HG03457 (cell line): ENCODE measurements around the gene SMYD2.

ENCODE experiments used
- ATAC-seq: cut with Tn5 transposase; IDR thresholded peaks from one replicate; pipeline ENCODE4 v1.9.1; 2021; ENCODE audit warnings: moderate number of reproducible peaks; ENCODE audit not compliant: unreplicated experiment

Gene SMYD2

GRCh38 chr1:214327514-214327913, 46.6 kb downstream of the SMYD2 start:
- ATAC-seq: no peak

GRCh38 chr1:214328770-214329469, 48.0 kb downstream of the SMYD2 start:
- peak; percentile 78 for ATAC-seq

GRCh38 chr1:214329470-214330220, 48.7 kb downstream of the SMYD2 start:
- ATAC-seq: no peak

GRCh38 chr1:214330222-214330621, 49.3 kb downstream of the SMYD2 start:
- ATAC-seq: no peak

- no peak for ATAC-seq
Measured at GRCh38 chr1:214330715-214331114, 49.8 kb downstream of the SMYD2 start.

- ATAC-seq: no peak
Measured at GRCh38 chr1:214331180-214331579, 50.2 kb downstream of the SMYD2 start.

GRCh38 chr1:214331827-214332423, 51.0 kb downstream of the SMYD2 start:
- ATAC-seq: no peak

- no peak for ATAC-seq
Measured at GRCh38 chr1:214332946-214333798, 52.2 kb downstream of the SMYD2 start.

- no peak for ATAC-seq
Measured at GRCh38 chr1:214335567-214335966, 54.6 kb downstream of the SMYD2 start.

- no peak for ATAC-seq
Measured at GRCh38 chr1:214337015-214337414, 56.1 kb downstream of the SMYD2 start.

GRCh38 chr1:214337511-214337910, 56.6 kb downstream of the SMYD2 start:
- no peak for ATAC-seq

- no peak for ATAC-seq
Measured at GRCh38 chr1:214338212-214338611, 57.3 kb downstream of the SMYD2 start.

GRCh38 chr1:214341459-214341858, 60.5 kb downstream of the SMYD2 start:
- no peak for ATAC-seq

- ATAC-seq: no peak
Measured at GRCh38 chr1:214341932-214342331, 61.0 kb downstream of the SMYD2 start.

GRCh38 chr1:214342525-214342924, 61.6 kb downstream of the SMYD2 start:
- ATAC-seq: no peak

- ATAC-seq: no peak
Measured at GRCh38 chr1:214344897-214345296, 63.9 kb downstream of the SMYD2 start.

GRCh38 chr1:214349008-214349407, 68.0 kb downstream of the SMYD2 start:
- no peak for ATAC-seq

GRCh38 chr1:214349781-214350180, 68.8 kb downstream of the SMYD2 start:
- ATAC-seq: no peak

- no peak for ATAC-seq
Measured at GRCh38 chr1:214351551-214352277, 70.8 kb downstream of the SMYD2 start.

- ATAC-seq: no peak
Measured at GRCh38 chr1:214352838-214353237, 71.9 kb downstream of the SMYD2 start.
